Vagina (tissue), 2 donors: ENCODE measurements around the gene CEBPG. TPM values are rescaled to one million over a fixed set of nuclear protein-coding genes. Genes with fewer than 3 reads are reported as not detected.

Experiments
- DNase-seq, 2 donors: peaks; one replicate each; pipeline ENCODE4 v3.0.0-alpha.2; 2017; ENCODE audit errors: extremely low spot score in 2 of 2
- H3K27ac ChIP-seq: fragments of 200-600 bp; sonication (generic); one replicate; pipeline ENCODE4 v1.5.1; 2019
- H3K27me3 ChIP-seq: fragments of 200-600 bp; sonication (generic); one replicate; pipeline ENCODE4 v1.5.1; 2019
- H3K36me3 ChIP-seq, 2 donors: fragments of 200-600 bp; sonication (generic); one replicate each; pipeline ENCODE4 v1.5.1; 2017 to 2019
- H3K4me1 ChIP-seq: fragments of 200-600 bp; sonication (generic); one replicate; pipeline ENCODE4 v1.5.1; 2019
- H3K4me3 ChIP-seq, 2 donors: fragments of 200-600 bp; sonication (generic); 1 replicate in 1 of 2; 2 replicates in 1 of 2; pipeline ENCODE4 v1.5.1; 2016 to 2019
- H3K9me3 ChIP-seq: fragments of 200-600 bp; sonication (generic); one replicate; pipeline ENCODE4 v1.5.1; 2019
- CTCF ChIP-seq, 3 experiments: fragments of 450-650 bp in 2 of 3; fragments of 200-600 bp in 1 of 3; sonication (generic) in 1 of 3; IDR thresholded peaks; one replicate each; pipeline ENCODE4 v1.5.1; 2017 to 2019; ENCODE audit warnings: antibody characterized with exemption in 3 of 3, mild to moderate bottlenecking in 2 of 3, moderate library complexity in 2 of 3
- POLR2A ChIP-seq, 2 donors: fragments of 450-650 bp; IDR thresholded peaks; one replicate each; pipeline ENCODE4 v1.6.1; 2017; ENCODE audit warnings: antibody characterized with exemption in 2 of 2, mild to moderate bottlenecking in 2 of 2, moderate library complexity in 2 of 2
- POLR2AphosphoS5 ChIP-seq, 2 donors: sonication (generic); formaldehyde crosslinking; IDR thresholded peaks; one replicate each; pipeline ENCODE4 v1.9.0; 2017; ENCODE audit warnings: antibody characterized with exemption in 2 of 2, mild to moderate bottlenecking in 2 of 2, low read depth in 1 of 2; ENCODE audit not compliant: insufficient read depth in 1 of 2
- intact Hi-C: fragments of 100-400 bp; cut with DNase I; formaldehyde crosslinking; loops from one replicate; pipeline ENCODE4 v1.15.1; 2023
- total RNA-seq: library from RNA; depleted of rRNA; stranded (reverse); fragments of >200 nt; gene quantifications from one replicate; pipeline ENCODE4 v1.2.3, GENCODE V29; 2016

Gene CEBPG
- total RNA-seq, 1 donor from 2014 or later: 20.9 TPM

DNA sequence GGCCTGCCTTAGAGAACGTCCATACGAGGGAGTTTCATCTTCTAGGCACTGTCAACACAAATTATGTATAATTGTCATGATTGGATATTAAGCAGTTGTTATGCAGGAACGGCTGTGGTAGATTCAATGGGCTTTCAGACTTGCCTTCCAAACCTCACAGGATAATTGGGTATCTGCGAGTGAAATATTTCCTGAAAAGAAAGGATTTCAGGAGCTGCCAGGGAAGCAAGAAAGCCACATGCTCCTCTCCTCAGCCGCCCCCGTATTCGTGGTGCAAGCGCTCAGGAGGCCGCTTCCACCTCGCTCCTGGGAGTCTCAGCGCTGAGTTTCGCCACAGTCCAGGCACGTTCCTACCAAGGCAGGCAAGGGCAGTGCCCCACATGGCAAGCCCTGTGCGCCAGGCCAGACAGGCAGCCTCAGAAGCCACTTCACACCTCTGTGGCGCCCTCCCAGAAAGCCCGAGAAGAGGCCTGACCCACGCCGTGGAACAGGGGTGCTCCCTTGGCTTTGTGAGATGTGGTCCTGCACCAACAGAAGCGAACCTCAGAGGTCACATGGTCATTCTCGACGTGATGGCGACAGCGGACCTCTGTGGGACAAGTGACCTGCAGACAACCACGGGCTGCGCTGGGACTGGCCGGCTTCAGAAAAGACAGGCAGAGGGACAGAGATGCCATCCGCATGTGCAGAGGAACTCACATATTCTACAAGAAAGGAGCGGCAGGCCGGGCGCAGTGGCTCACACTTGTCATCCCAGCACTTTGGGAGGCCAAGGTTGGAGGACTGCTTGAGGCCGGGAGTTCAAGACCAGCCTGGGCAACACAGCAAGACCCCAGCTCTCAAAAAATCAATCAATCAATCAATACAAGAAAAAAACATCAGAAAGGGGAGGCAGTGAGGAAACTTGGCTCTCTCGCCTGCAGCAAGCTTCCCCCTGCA is 41.4 kb downstream of the CEBPG start:
- DNase-seq: no peak
- H3K9me3 ChIP-seq: no peaks in the 10 kb centered on the region
- H3K4me1 ChIP-seq: peaks cover 12% of the 10 kb centered on the region
- no peak for TF ChIP-seq POLR2AphosphoS5 (IDR thresholded peaks at IDR 0.05; ENCODE audit: insufficient read depth in 1 of 2, low read depth in 1 of 2)
- TF ChIP-seq POLR2A (IDR thresholded peaks at IDR 0.05): no peak
- TF ChIP-seq CTCF (IDR thresholded peaks at IDR 0.05): no peak
- H3K4me3 ChIP-seq: no peak overlapping the region
- no peaks in the 10 kb centered on the region for H3K27me3 ChIP-seq
- no peaks in the 10 kb centered on the region for H3K36me3 ChIP-seq
- intact Hi-C loops: loop anchor here (10.0 kb wide), 1 partner anchor 360 kb away; no protein-coding TSS in a partner anchor
- H3K27ac ChIP-seq: no peak overlapping the region

DNA sequence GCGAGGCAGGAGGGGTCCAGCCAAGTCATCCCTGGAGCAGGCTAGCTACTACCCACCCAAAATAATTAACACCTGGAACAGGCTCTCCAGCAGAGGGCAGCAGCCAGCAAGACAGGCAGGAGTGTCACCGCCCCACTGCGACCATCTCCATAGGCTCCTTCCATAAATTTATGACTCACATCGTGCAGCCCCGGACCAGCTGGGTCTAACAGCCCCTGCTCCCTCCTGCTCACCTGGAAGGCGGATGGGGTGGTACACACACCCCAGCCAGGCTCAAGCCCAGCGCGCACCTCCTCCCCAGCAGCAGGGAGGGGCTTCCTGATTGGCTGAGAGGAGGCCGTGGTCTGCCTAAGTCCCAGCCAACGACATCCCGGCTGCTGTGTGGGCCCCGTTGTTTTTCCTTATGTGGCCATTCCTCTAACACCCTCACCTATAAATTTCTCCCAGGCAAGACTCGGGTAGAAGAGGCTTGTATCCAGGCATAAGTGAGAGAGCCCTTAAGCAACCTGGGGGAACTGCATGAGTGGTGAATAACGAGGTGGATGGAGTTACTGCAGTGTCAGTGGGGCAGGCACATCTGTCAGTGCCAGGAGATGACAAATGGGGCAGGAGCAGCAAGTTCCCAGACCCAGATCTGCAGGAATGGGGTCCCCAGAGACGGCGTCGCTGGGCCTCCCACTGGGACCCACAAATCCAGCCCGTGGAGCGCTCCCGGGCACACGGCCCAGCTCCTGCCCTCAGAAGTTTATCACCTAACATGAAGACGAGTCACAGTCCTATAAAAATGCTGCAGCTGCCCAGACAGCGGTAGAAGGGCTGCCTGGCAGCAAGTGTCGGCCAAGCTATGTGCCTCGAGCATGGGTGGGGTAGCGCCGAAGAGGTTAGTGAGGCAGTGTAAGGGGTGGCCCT is 43.1 kb downstream of the CEBPG start:
- H3K27me3 ChIP-seq: no peaks in the 10 kb centered on the region
- TF ChIP-seq CTCF (IDR thresholded peaks at IDR 0.05): peak in 2 of 3 experiments; percentile 27 to 41
- no peak for TF ChIP-seq POLR2A (IDR thresholded peaks at IDR 0.05)
- TF ChIP-seq POLR2AphosphoS5 (IDR thresholded peaks at IDR 0.05; ENCODE audit: insufficient read depth in 1 of 2, low read depth in 1 of 2): no peak
- peaks cover 12% of the 10 kb centered on the region for H3K4me1 ChIP-seq
- no peak for DNase-seq
- no peaks in the 10 kb centered on the region for H3K9me3 ChIP-seq
- no peaks in the 10 kb centered on the region for H3K36me3 ChIP-seq
- intact Hi-C loops: loop anchor here (10.0 kb wide), 1 partner anchor 358 kb away; no protein-coding TSS in a partner anchor
- no peak overlapping the region for H3K4me3 ChIP-seq
- no peak overlapping the region for H3K27ac ChIP-seq

DNA sequence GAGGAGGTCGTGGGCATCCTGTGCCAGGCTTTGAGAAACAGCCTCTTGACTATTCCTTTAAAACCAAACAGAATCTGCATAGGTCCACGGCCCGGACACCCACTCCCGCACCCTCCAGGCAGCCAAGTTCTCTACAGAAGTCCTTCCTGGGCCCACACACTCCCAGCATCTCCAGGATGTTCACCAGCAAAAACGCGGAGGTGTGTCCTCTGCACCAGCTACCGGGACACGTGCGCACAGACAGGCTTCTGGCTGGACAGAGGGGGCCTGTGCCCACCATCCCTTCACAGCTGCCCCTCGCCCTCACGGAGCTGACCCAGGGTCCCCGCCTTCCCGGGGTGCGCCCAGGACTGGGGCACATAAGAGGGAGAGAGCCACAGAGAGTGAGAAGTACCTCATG is 44.2 kb downstream of the CEBPG start:
- Histone ChIP-seq H3K4me1 (peaks cover 12% of the 10 kb centered on the region), H3K9me3 (no peaks in the 10 kb centered on the region), H3K27me3 (no peaks in the 10 kb centered on the region), H3K27ac (no peak overlapping the region), H3K36me3 (no peaks in the 10 kb centered on the region), H3K4me3 (no peak overlapping the region)
- intact Hi-C loops: loop anchor here (10.0 kb wide), 1 partner anchor 357 kb away; no protein-coding TSS in a partner anchor
- no peak for DNase-seq
- no peak for TF ChIP-seq POLR2AphosphoS5 (IDR thresholded peaks at IDR 0.05; ENCODE audit: insufficient read depth in 1 of 2, low read depth in 1 of 2)
- no peak for TF ChIP-seq POLR2A (IDR thresholded peaks at IDR 0.05)
- no peak for TF ChIP-seq CTCF (IDR thresholded peaks at IDR 0.05)

DNA sequence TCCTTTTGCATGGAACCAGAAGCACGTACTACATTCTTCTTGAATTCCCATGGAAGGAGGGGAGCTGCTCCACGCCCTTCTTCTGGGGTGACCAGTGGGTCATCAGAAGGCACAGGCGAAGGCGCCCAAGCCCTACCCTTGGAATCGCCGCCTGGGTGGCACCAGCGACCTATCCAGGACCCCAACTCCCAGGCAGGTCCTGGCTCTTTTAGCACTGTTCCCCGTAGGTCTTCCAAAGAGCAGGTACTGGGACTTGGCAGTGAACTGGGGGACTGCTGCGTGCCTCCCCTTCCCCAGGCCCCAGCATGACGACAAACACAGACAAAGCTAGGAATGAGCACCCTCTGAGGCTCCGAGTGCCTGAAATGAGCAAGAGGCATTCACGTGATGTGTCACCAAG is 45.0 kb downstream of the CEBPG start:
- TF ChIP-seq POLR2AphosphoS5 (IDR thresholded peaks at IDR 0.05; ENCODE audit: insufficient read depth in 1 of 2, low read depth in 1 of 2): no peak
- no peak for TF ChIP-seq POLR2A (IDR thresholded peaks at IDR 0.05)
- no peak for TF ChIP-seq CTCF (IDR thresholded peaks at IDR 0.05)
- H3K4me3 ChIP-seq: no peak overlapping the region

More for the DNA sequence above, 45.0 kb downstream of the CEBPG start:
- Histone ChIP-seq H3K4me1 (peaks cover 12% of the 10 kb centered on the region), H3K36me3 (no peaks in the 10 kb centered on the region), H3K9me3 (no peaks in the 10 kb centered on the region), H3K27ac (no peak overlapping the region), H3K27me3 (no peaks in the 10 kb centered on the region)
- intact Hi-C loops: loop anchor here (10.0 kb wide), 1 partner anchor 356 kb away; no protein-coding TSS in a partner anchor
- DNase-seq: no peak
